ENCODE measurements around the gene CRY2.

Gene CRY2

GRCh38 chr11:45864041-45864440 lies 16.8 kb downstream of the CRY2 start:
- DNase-seq (ENCODE audit: low read depth) = no peak
- no peak for TF ChIP-seq CTCF (IDR thresholded peaks at IDR 0.05; ENCODE audit: control insufficient read depth, insufficient read depth, low read depth, low read length, missing control alignments)
- no peak overlapping the region for H3K4me3 ChIP-seq (ENCODE audit: control insufficient read depth, low read depth, low read length)

GRCh38 chr11:45869551-45869950 lies 22.3 kb downstream of the CRY2 start:
- DNase-seq (ENCODE audit: low read depth) = no peak

GRCh38 chr11:45870706-45871105 lies 23.4 kb downstream of the CRY2 start:
- no peak for DNase-seq (ENCODE audit: low read depth)
- TF ChIP-seq CTCF (IDR thresholded peaks at IDR 0.05; ENCODE audit: control insufficient read depth, insufficient read depth, low read depth, low read length, missing control alignments) = no peak
- no peak overlapping the region for H3K4me3 ChIP-seq (ENCODE audit: control insufficient read depth, low read depth, low read length)

More at GRCh38 chr11:45869551-45869950, 22.3 kb downstream of the CRY2 start:
- no peak for TF ChIP-seq CTCF (IDR thresholded peaks at IDR 0.05; ENCODE audit: control insufficient read depth, insufficient read depth, low read depth, low read length, missing control alignments)
- no peak overlapping the region for H3K4me3 ChIP-seq (ENCODE audit: control insufficient read depth, low read depth, low read length)

- H3K4me3 ChIP-seq (ENCODE audit: control insufficient read depth, low read depth, low read length) = no peak overlapping the region
- no peak for TF ChIP-seq CTCF (IDR thresholded peaks at IDR 0.05; ENCODE audit: control insufficient read depth, insufficient read depth, low read depth, low read length, missing control alignments)
- no peak for DNase-seq (ENCODE audit: low read depth)
Observed at GRCh38 chr11:45871638-45872037, 24.4 kb downstream of the CRY2 start.

- TF ChIP-seq CTCF (IDR thresholded peaks at IDR 0.05; ENCODE audit: control insufficient read depth, insufficient read depth, low read depth, low read length, missing control alignments) = peak; percentile 88
- H3K4me3 ChIP-seq (ENCODE audit: control insufficient read depth, low read depth, low read length) = no peak overlapping the region
- peak; percentile 73 for DNase-seq (ENCODE audit: low read depth)
Observed at GRCh38 chr11:45872651-45873356, 25.5 kb downstream of the CRY2 start.

- TF ChIP-seq CTCF (IDR thresholded peaks at IDR 0.05; ENCODE audit: control insufficient read depth, insufficient read depth, low read depth, low read length, missing control alignments) = no peak
- H3K4me3 ChIP-seq (ENCODE audit: control insufficient read depth, low read depth, low read length) = no peak overlapping the region
- DNase-seq (ENCODE audit: low read depth) = no peak
Observed at GRCh38 chr11:45876401-45876800, 29.1 kb downstream of the CRY2 start.
